Measurements from ENCODE around the gene FBP2. TPM values are rescaled to one million over a fixed set of nuclear protein-coding genes. Genes with fewer than 3 reads are reported as not detected.
A peak's percentile ranks its signal among the peaks of the same experiment; 100 is the strongest.

Gene FBP2
- total RNA-seq = not detected in 2 replicates

- no peaks in the 10 kb centered on the region for H3K36me3 ChIP-seq (ENCODE audit: control insufficient read depth, insufficient read depth, low read length)
- peaks cover 1% of the 10 kb centered on the region for H3K27me3 ChIP-seq (ENCODE audit: control insufficient read depth, insufficient read depth, low read length)
- no peak within 1 kb of the TSS for H3K4me3 ChIP-seq (ENCODE audit: low read depth, low read length)
- DNase-seq (ENCODE audit: low read depth) (no peak), FAIRE-seq (no peak)
- no peak for TF ChIP-seq CTCF (IDR thresholded peaks at IDR 0.05; ENCODE audit: insufficient read depth, low read length, severe bottlenecking)
These were observed at the start of gene FBP2 for GRCh38 chr9:94593459-94594345. Gene FBP2, minus strand, starts transcription at chr9:94593824. Its CDS starts 98 bp downstream, at chr9:94593726.

- no peak for DNase-seq (ENCODE audit: low read depth)
These were observed 49.6 kb upstream of the FBP2 start for GRCh38 chr9:94643176-94643575.

GRCh38 chr9:94642501-94642900, 48.9 kb upstream of the FBP2 start:
- DNase-seq (ENCODE audit: low read depth) (no peak), FAIRE-seq (peak; percentile 77)
- Histone ChIP-seq H3K4me3 (ENCODE audit: low read depth, low read length) (no peak overlapping the region), H3K36me3 (ENCODE audit: control insufficient read depth, insufficient read depth, low read length) (no peaks in the 10 kb centered on the region), H3K27me3 (ENCODE audit: control insufficient read depth, insufficient read depth, low read length) (peaks cover 11% of the 10 kb centered on the region)
- TF ChIP-seq CTCF (IDR thresholded peaks at IDR 0.05; ENCODE audit: insufficient read depth, low read length, severe bottlenecking) = no peak

More at GRCh38 chr9:94643176-94643575, 49.6 kb upstream of the FBP2 start:
- peaks cover 10% of the 10 kb centered on the region for H3K27me3 ChIP-seq (ENCODE audit: control insufficient read depth, insufficient read depth, low read length)
- no peak overlapping the region for H3K4me3 ChIP-seq (ENCODE audit: low read depth, low read length)
- no peak for FAIRE-seq
- no peaks in the 10 kb centered on the region for H3K36me3 ChIP-seq (ENCODE audit: control insufficient read depth, insufficient read depth, low read length)
- TF ChIP-seq CTCF (IDR thresholded peaks at IDR 0.05; ENCODE audit: insufficient read depth, low read length, severe bottlenecking) = no peak

- DNase-seq (ENCODE audit: low read depth) = no peak
These were observed 46.4 kb upstream of the FBP2 start for GRCh38 chr9:94639999-94640376.

GRCh38 chr9:94639061-94639998, 45.7 kb upstream of the FBP2 start, which contains the start of gene FBP1:
Gene FBP1, minus strand, starts transcription at chr9:94639518. Its CDS starts 208 bp downstream, at chr9:94639310.
- no peak for TF ChIP-seq CTCF (IDR thresholded peaks at IDR 0.05; ENCODE audit: insufficient read depth, low read length, severe bottlenecking)
- Histone ChIP-seq H3K27me3 (ENCODE audit: control insufficient read depth, insufficient read depth, low read length) (peaks cover 11% of the 10 kb centered on the region), H3K36me3 (ENCODE audit: control insufficient read depth, insufficient read depth, low read length) (no peaks in the 10 kb centered on the region), H3K4me3 (ENCODE audit: low read depth, low read length) (peak within 1 kb of the TSS; percentile 40)
- FAIRE-seq (no peak), DNase-seq (ENCODE audit: low read depth) (no peak)

More at GRCh38 chr9:94639999-94640376, 46.4 kb upstream of the FBP2 start:
- no peak for FAIRE-seq
- no peak overlapping the region for H3K4me3 ChIP-seq (ENCODE audit: low read depth, low read length)
- TF ChIP-seq CTCF (IDR thresholded peaks at IDR 0.05; ENCODE audit: insufficient read depth, low read length, severe bottlenecking) = no peak
- H3K27me3 ChIP-seq (ENCODE audit: control insufficient read depth, insufficient read depth, low read length) = peaks cover 11% of the 10 kb centered on the region
- H3K36me3 ChIP-seq (ENCODE audit: control insufficient read depth, insufficient read depth, low read length) = no peaks in the 10 kb centered on the region
